Neuronal stem cell (in vitro differentiated cells): ENCODE measurements around the gene C15orf39.

Source experiments
- DNase-seq: peaks from one replicate; pipeline ENCODE4 v3.0.0-alpha.2; 2013; ENCODE audit warnings: low spot score
- H2AFZ ChIP-seq: one replicate; pipeline ENCODE4 v1.6.1; 2013; ENCODE audit warnings: mild to moderate bottlenecking, low read length, inconsistent platforms
- H2AK5ac ChIP-seq: 2 replicates; pipeline ENCODE4 v1.6.1; 2013; ENCODE audit warnings: low read depth, mild to moderate bottlenecking, inconsistent platforms, low read length, moderate library complexity, mixed read lengths
- H2BK120ac ChIP-seq: 2 replicates; pipeline ENCODE4 v1.6.1; 2013; ENCODE audit warnings: low read depth, mild to moderate bottlenecking, inconsistent platforms, low read length, moderate library complexity, mixed read lengths
- H2BK12ac ChIP-seq: one replicate; pipeline ENCODE4 v1.6.1; 2013; ENCODE audit warnings: low read length, inconsistent platforms
- H2BK15ac ChIP-seq: 2 replicates; pipeline ENCODE4 v1.6.1; 2013; ENCODE audit warnings: mild to moderate bottlenecking, low read length, inconsistent platforms, mixed read lengths
- H2BK5ac ChIP-seq: one replicate; pipeline ENCODE4 v1.6.1; 2013; ENCODE audit warnings: inconsistent platforms, mild to moderate bottlenecking, low read length, moderate library complexity
- H3K14ac ChIP-seq: one replicate; pipeline ENCODE4 v1.6.1; 2013; ENCODE audit warnings: low read length, inconsistent platforms
- H3K18ac ChIP-seq: 2 replicates; pipeline ENCODE4 v1.6.1; 2013; ENCODE audit warnings: low read length, inconsistent platforms
- H3K23ac ChIP-seq: 2 replicates; pipeline ENCODE4 v1.6.1; 2013; ENCODE audit warnings: low read depth, mild to moderate bottlenecking, mixed read lengths, low read length, inconsistent platforms; ENCODE audit not compliant: poor library complexity
- H3K27ac ChIP-seq: replicated peaks from 3 replicates; pipeline ENCODE4 v1.5.1; 2013; ENCODE audit warnings: low read length, inconsistent platforms
- H3K27me3 ChIP-seq, 3 experiments: 2 replicates each; pipeline ENCODE4 v1.6.1; 2013; ENCODE audit warnings: low read length in 3 of 3, mild to moderate bottlenecking in 2 of 3, inconsistent platforms in 1 of 3, low read depth in 1 of 3, mixed read lengths in 1 of 3, moderate library complexity in 1 of 3; ENCODE audit not compliant: control insufficient read depth in 3 of 3, insufficient read depth in 3 of 3
- H3K36me3 ChIP-seq, 2 donors: replicated peaks in 1 of 2; 2 replicates each; pipeline ENCODE4 v1.6.1; 2013; ENCODE audit warnings: low read length in 2 of 2; ENCODE audit not compliant: control insufficient read depth in 2 of 2, insufficient read depth in 2 of 2
- H3K4ac ChIP-seq: 2 replicates; pipeline ENCODE4 v1.6.1; 2013; ENCODE audit warnings: inconsistent platforms, mild to moderate bottlenecking, low read length, moderate library complexity
- H3K4me1 ChIP-seq, 2 donors: 1 replicate in 1 of 2; 2 replicates in 1 of 2; pipeline ENCODE4 v1.6.1; 2013; ENCODE audit warnings: low read length in 2 of 2, low read depth in 1 of 2; ENCODE audit not compliant: control insufficient read depth in 2 of 2, insufficient read depth in 1 of 2
- H3K4me2 ChIP-seq: one replicate; pipeline ENCODE4 v1.6.1; 2013; ENCODE audit warnings: mild to moderate bottlenecking, low read length, inconsistent platforms; ENCODE audit not compliant: insufficient read depth, poor library complexity, severe bottlenecking
- H3K4me3 ChIP-seq, 2 donors: 2 replicates each; pipeline ENCODE4 v1.5.1; 2013; ENCODE audit warnings: low read length in 2 of 2, mild to moderate bottlenecking in 2 of 2, inconsistent platforms in 1 of 2, moderate library complexity in 1 of 2
- H3K79me1 ChIP-seq: one replicate; pipeline ENCODE4 v1.6.1; 2013; ENCODE audit warnings: low read depth, mild to moderate bottlenecking, inconsistent platforms, low read length, moderate library complexity
- H3K9ac ChIP-seq: one replicate; pipeline ENCODE4 v1.6.1; 2013; ENCODE audit warnings: mild to moderate bottlenecking, low read depth, low read length, inconsistent platforms; ENCODE audit not compliant: poor library complexity
- H3K9me3 ChIP-seq, 2 donors: replicated peaks in 1 of 2; 2 replicates each; pipeline versions ENCODE3 to v1.6.1; 2013; ENCODE audit warnings: low read length in 2 of 2, mild to moderate bottlenecking in 2 of 2, inconsistent platforms in 1 of 2, low read depth in 1 of 2, mixed read lengths in 1 of 2, moderate library complexity in 1 of 2; ENCODE audit not compliant: control insufficient read depth in 2 of 2, insufficient read depth in 1 of 2
- H4K8ac ChIP-seq: one replicate; pipeline ENCODE4 v1.6.1; 2013; ENCODE audit warnings: low read depth, mild to moderate bottlenecking, inconsistent platforms, low read length, moderate library complexity
- H4K91ac ChIP-seq: one replicate; pipeline ENCODE4 v1.6.1; 2013; ENCODE audit warnings: low read length, low read depth, mild to moderate bottlenecking, inconsistent platforms; ENCODE audit not compliant: poor library complexity
- WGBS, 2 donors: extraction: QIAGEN DNeasy Blood & Tissue Kit; methylation state at CpG; one replicate each; pipeline ENCODE4 v1.1.7; 2013; ENCODE audit warnings: missing lambda C conversion rate in 2 of 2, mixed read lengths in 1 of 2; ENCODE audit not compliant: insufficient read length in 2 of 2, insufficient replicate concordance in 1 of 2; ENCODE audit errors: extremely low coverage in 2 of 2; 5-methylcytosine and 5-hydroxymethylcytosine counted together

C15orf39 gene

GRCh38 chr15:75170711-75171341 is 30.9 kb upstream of the C15orf39 start:
- H3K36me3 ChIP-seq = no peaks in the 10 kb centered on the region
- no peaks in the 10 kb centered on the region for H3K4me1 ChIP-seq
- no peak overlapping the region for H3K9ac ChIP-seq
- H3K27ac ChIP-seq = no peak overlapping the region
- no peak overlapping the region for H2BK15ac ChIP-seq
- no peak overlapping the region for H3K4me2 ChIP-seq
- H3K9me3 ChIP-seq = peaks cover 0 to 2% of the 10 kb centered on the region in 2 donors
- H2BK12ac ChIP-seq = no peak overlapping the region
- peak overlapping the region in 1 of 2 donors; percentile 60 for H3K4me3 ChIP-seq
- H2BK120ac ChIP-seq = no peak overlapping the region
- peaks cover 0 to 3% (median 0%) of the 10 kb centered on the region in 3 experiments for H3K27me3 ChIP-seq
- H3K79me1 ChIP-seq = no peaks in the 10 kb centered on the region
- H3K23ac ChIP-seq = no peak overlapping the region
- H3K18ac ChIP-seq = no peak overlapping the region
- no peak overlapping the region for H2BK5ac ChIP-seq
- no peak overlapping the region for H2AK5ac ChIP-seq
- H3K14ac ChIP-seq = no peak overlapping the region
- no peak for DNase-seq
- H4K91ac ChIP-seq = no peak overlapping the region
- no peak overlapping the region for H3K4ac ChIP-seq
- WGBS, 2 donors = no CpG with 5 or more reads among the region's 6 CpGs
- no peak overlapping the region for H2AFZ ChIP-seq
- H4K8ac ChIP-seq = no peak overlapping the region

GRCh38 chr15:75171408-75171807 is 30.3 kb upstream of the C15orf39 start:
- Histone ChIP-seq H2BK12ac (no peak overlapping the region), H3K9me3 (peaks cover 0 to 2% of the 10 kb centered on the region in 2 donors), H3K9ac (no peak overlapping the region), H2AFZ (no peak overlapping the region), H3K27ac (no peak overlapping the region), H3K18ac (no peak overlapping the region), H2BK15ac (no peak overlapping the region), H2BK5ac (no peak overlapping the region), H3K4me2 (no peak overlapping the region), H3K36me3 (no peaks in the 10 kb centered on the region), H4K8ac (no peak overlapping the region), H3K4ac (no peak overlapping the region), H3K4me1 (no peaks in the 10 kb centered on the region), H3K79me1 (no peaks in the 10 kb centered on the region), H2AK5ac (no peak overlapping the region), H3K14ac (no peak overlapping the region), H3K23ac (no peak overlapping the region), H3K27me3 (peaks cover 0 to 4% (median 0%) of the 10 kb centered on the region in 3 experiments), H4K91ac (no peak overlapping the region), H2BK120ac (no peak overlapping the region), H3K4me3 (no peak overlapping the region)
- no CpG with 5 or more reads among the region's 5 CpGs for WGBS, 2 donors
- no peak for DNase-seq

- Histone ChIP-seq H4K8ac (no peak overlapping the region), H3K27ac (no peak overlapping the region), H3K27me3 (peaks cover 0 to 13% (median 0%) of the 10 kb centered on the region in 3 experiments), H2AFZ (no peak overlapping the region), H3K36me3 (no peaks in the 10 kb centered on the region), H3K23ac (no peak overlapping the region), H3K4me3 (peak overlapping the region in 1 of 2 donors; percentile 21), H2BK15ac (no peak overlapping the region), H3K4me2 (no peak overlapping the region), H3K9ac (no peak overlapping the region), H3K9me3 (peaks cover 0 to 2% of the 10 kb centered on the region in 2 donors), H3K79me1 (no peaks in the 10 kb centered on the region), H3K14ac (no peak overlapping the region), H2BK12ac (no peak overlapping the region), H3K18ac (peak overlapping the region; percentile 45), H4K91ac (no peak overlapping the region), H3K4me1 (no peaks in the 10 kb centered on the region), H2AK5ac (peak overlapping the region; percentile 19), H3K4ac (no peak overlapping the region), H2BK5ac (no peak overlapping the region), H2BK120ac (peak overlapping the region; percentile 43)
- no peak for DNase-seq
- whole genome bisulfite sequencing, 2 donors = no CpG with 5 or more reads among the region's 6 CpGs
Measured at GRCh38 chr15:75172284-75172820, 29.3 kb upstream of the C15orf39 start.

- Histone ChIP-seq H2AK5ac (peak overlapping the region; percentile 36), H3K4me3 (no peak overlapping the region), H4K91ac (no peak overlapping the region), H3K9ac (no peak overlapping the region), H3K27ac (no peak overlapping the region), H3K4me1 (peaks cover 2 to 12% of the 10 kb centered on the region in 2 donors), H3K23ac (no peak overlapping the region), H2AFZ (no peak overlapping the region), H3K18ac (peak overlapping the region; percentile 36), H2BK5ac (no peak overlapping the region), H3K9me3 (peaks cover 0 to 2% of the 10 kb centered on the region in 2 donors), H3K14ac (no peak overlapping the region), H2BK120ac (no peak overlapping the region), H3K27me3 (peaks cover 0 to 26% (median 4%) of the 10 kb centered on the region in 3 experiments), H2BK15ac (peak overlapping the region; percentile 12), H2BK12ac (no peak overlapping the region), H3K79me1 (no peaks in the 10 kb centered on the region), H4K8ac (no peak overlapping the region), H3K4ac (no peak overlapping the region), H3K36me3 (no peaks in the 10 kb centered on the region), H3K4me2 (no peak overlapping the region)
- WGBS, 2 donors = no CpG with 5 or more reads among the region's 5 CpGs
- no peak for DNase-seq
Measured at GRCh38 chr15:75174102-75174501, 27.6 kb upstream of the C15orf39 start.
